ENCODE data around the gene WDR87. TPM values are rescaled to one million over a fixed set of nuclear protein-coding genes. Genes with fewer than 3 reads are reported as not detected.

Gene WDR87
- total and polyA plus RNA-seq, 8 donors: 0.03 to 0.06 (median 0.04) TPM; not detected in 4

DNA sequence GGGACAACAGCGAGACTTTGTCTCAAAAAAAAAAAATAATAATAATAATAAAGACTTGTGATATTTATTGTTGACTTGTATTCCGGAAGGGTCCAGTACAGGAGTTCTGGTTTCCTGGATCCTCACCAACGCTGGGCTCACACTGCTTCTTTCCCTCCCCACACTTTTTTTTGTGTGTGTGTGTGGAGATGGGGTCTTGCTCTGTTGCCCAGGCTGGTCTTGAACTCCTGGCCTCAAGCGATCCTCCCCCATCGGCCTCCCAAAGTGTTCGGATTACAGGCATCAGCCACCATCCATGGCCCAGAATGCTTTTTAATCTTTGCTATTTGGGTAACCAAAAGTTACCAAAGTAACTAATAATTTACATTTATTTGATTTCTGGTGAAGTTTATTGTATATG is 39.7 kb upstream of the WDR87 start:
- Histone ChIP-seq H3K9me3 (no peaks in the 10 kb centered on the region), H3K36me3 (no peaks in the 10 kb centered on the region), H3K4me1 (peaks cover 0 to 5% of the 10 kb centered on the region in 2 donors), H3K27ac (no peak overlapping the region), H3K4me3 (no peak overlapping the region), H3K27me3 (no peaks in the 10 kb centered on the region)
- intact Hi-C loops (cut with DNase I): no loop called here
- ATAC-seq (no peak), DNase-seq (no peak)
- TF ChIP-seq, protein P1, sequence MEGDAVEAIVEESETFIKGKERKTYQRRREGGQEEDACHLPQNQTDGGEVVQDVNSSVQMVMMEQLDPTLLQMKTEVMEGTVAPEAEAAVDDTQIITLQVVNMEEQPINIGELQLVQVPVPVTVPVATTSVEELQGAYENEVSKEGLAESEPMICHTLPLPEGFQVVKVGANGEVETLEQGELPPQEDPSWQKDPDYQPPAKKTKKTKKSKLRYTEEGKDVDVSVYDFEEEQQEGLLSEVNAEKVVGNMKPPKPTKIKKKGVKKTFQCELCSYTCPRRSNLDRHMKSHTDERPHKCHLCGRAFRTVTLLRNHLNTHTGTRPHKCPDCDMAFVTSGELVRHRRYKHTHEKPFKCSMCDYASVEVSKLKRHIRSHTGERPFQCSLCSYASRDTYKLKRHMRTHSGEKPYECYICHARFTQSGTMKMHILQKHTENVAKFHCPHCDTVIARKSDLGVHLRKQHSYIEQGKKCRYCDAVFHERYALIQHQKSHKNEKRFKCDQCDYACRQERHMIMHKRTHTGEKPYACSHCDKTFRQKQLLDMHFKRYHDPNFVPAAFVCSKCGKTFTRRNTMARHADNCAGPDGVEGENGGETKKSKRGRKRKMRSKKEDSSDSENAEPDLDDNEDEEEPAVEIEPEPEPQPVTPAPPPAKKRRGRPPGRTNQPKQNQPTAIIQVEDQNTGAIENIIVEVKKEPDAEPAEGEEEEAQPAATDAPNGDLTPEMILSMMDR (IDR thresholded peaks at IDR 0.05): no peak

DNA sequence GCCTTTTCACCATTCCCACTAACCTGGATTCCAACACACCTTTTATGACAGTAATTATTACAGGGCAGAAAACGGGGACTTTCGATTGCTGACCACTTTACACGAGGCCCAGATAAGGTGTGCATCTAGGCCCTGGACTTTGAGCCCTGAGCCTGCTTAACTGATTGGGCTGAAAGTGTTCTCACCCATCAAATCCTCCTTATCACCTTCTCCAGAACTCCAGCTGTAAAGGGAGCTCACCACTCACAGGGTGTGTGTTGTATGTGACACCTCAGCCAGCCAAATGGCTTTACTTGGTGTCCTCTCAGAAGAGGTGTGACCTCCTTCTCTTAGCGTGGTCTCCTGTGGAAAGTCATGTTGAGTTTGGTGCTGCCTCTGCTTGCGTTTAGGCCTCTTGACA is 37.1 kb upstream of the WDR87 start:
- Histone ChIP-seq H3K9me3 (no peaks in the 10 kb centered on the region), H3K4me3 (no peak overlapping the region), H3K27me3 (no peaks in the 10 kb centered on the region), H3K27ac (no peak overlapping the region), H3K36me3 (no peaks in the 10 kb centered on the region), H3K4me1 (peaks cover 0 to 4% of the 10 kb centered on the region in 2 donors)
- ATAC-seq: no peak
- TF ChIP-seq, protein P1 (IDR thresholded peaks at IDR 0.05): no peak
- intact Hi-C loops (cut with DNase I): no loop called here
- no peak for DNase-seq

- no peak for ATAC-seq
- no peak for DNase-seq
- intact Hi-C loops (cut with DNase I): no loop called here
- H3K4me3 ChIP-seq: no peak overlapping the region
- no peaks in the 10 kb centered on the region for H3K27me3 ChIP-seq
- no peaks in the 10 kb centered on the region for H3K9me3 ChIP-seq
- TF ChIP-seq, protein P1 (IDR thresholded peaks at IDR 0.05): no peak
- H3K4me1 ChIP-seq: no peaks in the 10 kb centered on the region
- no peak overlapping the region for H3K27ac ChIP-seq
- H3K36me3 ChIP-seq: no peaks in the 10 kb centered on the region
These were observed 36.1 kb upstream of the WDR87 start for GRCh38 chr19:37942516-37942902.

GRCh38 chr19:37941782-37942515 is 35.6 kb upstream of the WDR87 start:
- no peak overlapping the region for H3K4me3 ChIP-seq
- ATAC-seq (no peak), DNase-seq (no peak)
- no peaks in the 10 kb centered on the region for H3K36me3 ChIP-seq
- H3K27ac ChIP-seq: no peak overlapping the region
- H3K4me1 ChIP-seq: no peaks in the 10 kb centered on the region
- intact Hi-C loops (cut with DNase I): no loop called here
- no peaks in the 10 kb centered on the region for H3K9me3 ChIP-seq
- H3K27me3 ChIP-seq: no peaks in the 10 kb centered on the region
- TF ChIP-seq, protein P1 (IDR thresholded peaks at IDR 0.05): no peak

DNA sequence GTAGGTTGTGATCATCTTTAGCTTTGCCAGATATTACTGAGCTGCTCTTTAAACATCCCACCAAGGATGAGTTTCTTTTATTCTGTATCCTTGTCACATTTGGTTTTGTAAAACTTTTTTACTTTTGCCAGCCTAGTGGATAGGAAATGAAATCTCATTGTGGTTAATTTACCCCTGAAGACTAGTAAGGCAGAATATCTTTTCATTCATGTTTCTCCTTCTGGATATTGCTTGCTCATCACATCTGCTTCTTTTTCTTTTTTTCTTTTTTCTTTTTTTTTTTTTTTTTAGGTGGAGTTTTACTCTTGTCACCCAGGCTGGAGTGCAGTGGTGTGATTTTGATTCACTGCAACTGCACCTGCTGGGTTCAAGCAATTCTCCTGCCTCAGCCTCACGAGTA is 32.0 kb upstream of the WDR87 start:
- H3K27me3 ChIP-seq: no peaks in the 10 kb centered on the region
- TF ChIP-seq, protein P1 (IDR thresholded peaks at IDR 0.05): no peak
- H3K9me3 ChIP-seq: peaks cover 0 to 13% of the 10 kb centered on the region in 2 donors
- H3K4me1 ChIP-seq: peaks cover 5 to 10% of the 10 kb centered on the region in 2 donors
- ATAC-seq (no peak), DNase-seq (no peak)
- no peak overlapping the region for H3K27ac ChIP-seq
- no peak overlapping the region for H3K4me3 ChIP-seq
- no peaks in the 10 kb centered on the region for H3K36me3 ChIP-seq
- intact Hi-C loops (cut with DNase I): no loop called here
